Thoracic aorta (tissue), 2 donors: Measurements from ENCODE around the gene PROSER3. TPM values are rescaled to one million over a fixed set of nuclear protein-coding genes. Genes with fewer than 3 reads are reported as not detected.

Source experiments
- ATAC-seq: fragments of 150-250 bp; one replicate; pipeline ENCODE4 v1.8.0; 2017; ENCODE audit warnings: low read depth; ENCODE audit not compliant: insufficient number of reproducible peaks, low FRiP score
- DNase-seq: peaks from one replicate; pipeline ENCODE4 v3.0.0-alpha.2; 2020; ENCODE audit warnings: low spot score
- H3K27ac ChIP-seq, 2 donors: fragments of 200-600 bp; sonication (generic); 1 replicate in 1 of 2; 2 replicates in 1 of 2; pipeline ENCODE4 v1.5.1; 2016; ENCODE audit warnings: mild to moderate bottlenecking in 2 of 2, moderate library complexity in 2 of 2
- H3K27me3 ChIP-seq: fragments of 200-600 bp; sonication (generic); replicated peaks from 2 replicates; pipeline ENCODE4 v1.6.0; 2016; ENCODE audit warnings: mild to moderate bottlenecking; ENCODE audit not compliant: insufficient read depth
- H3K36me3 ChIP-seq: fragments of 200-600 bp; sonication (generic); one replicate; pipeline ENCODE4 v1.5.1; 2016
- H3K4me1 ChIP-seq, 2 donors: fragments of 200-600 bp; sonication (generic); 1 replicate in 1 of 2; 2 replicates in 1 of 2; pipeline versions ENCODE4 v1.5.1 to v1.6.0; 2016; ENCODE audit warnings: low read depth in 2 of 2, mild to moderate bottlenecking in 1 of 2; ENCODE audit not compliant: control insufficient read depth in 1 of 2
- H3K4me3 ChIP-seq: fragments of 200-600 bp; sonication (generic); 2 replicates; pipeline ENCODE4 v1.5.1; 2016; ENCODE audit warnings: mild to moderate bottlenecking
- H3K9me3 ChIP-seq: fragments of 200-600 bp; sonication (generic); 2 replicates; pipeline ENCODE4 v1.5.1; 2016
- total RNA-seq, 2 donors: library from RNA; depleted of rRNA; stranded (reverse); fragments of >200 nt; gene quantifications; one replicate each; pipeline versions ENCODE4 v1.1.0 to v1.2.3, GENCODE V29; 2016
- TF ChIP-seq, protein P1 (sequence below): fragments of 200-600 bp; sonication (generic); IDR thresholded peaks from one replicate; pipeline ENCODE4 v1.5.1; 2019; ENCODE audit warnings: antibody characterized with exemption

PROSER3 gene
- total RNA-seq, 2 donors from 2014 or later: 11.1 to 16.6 TPM

DNA sequence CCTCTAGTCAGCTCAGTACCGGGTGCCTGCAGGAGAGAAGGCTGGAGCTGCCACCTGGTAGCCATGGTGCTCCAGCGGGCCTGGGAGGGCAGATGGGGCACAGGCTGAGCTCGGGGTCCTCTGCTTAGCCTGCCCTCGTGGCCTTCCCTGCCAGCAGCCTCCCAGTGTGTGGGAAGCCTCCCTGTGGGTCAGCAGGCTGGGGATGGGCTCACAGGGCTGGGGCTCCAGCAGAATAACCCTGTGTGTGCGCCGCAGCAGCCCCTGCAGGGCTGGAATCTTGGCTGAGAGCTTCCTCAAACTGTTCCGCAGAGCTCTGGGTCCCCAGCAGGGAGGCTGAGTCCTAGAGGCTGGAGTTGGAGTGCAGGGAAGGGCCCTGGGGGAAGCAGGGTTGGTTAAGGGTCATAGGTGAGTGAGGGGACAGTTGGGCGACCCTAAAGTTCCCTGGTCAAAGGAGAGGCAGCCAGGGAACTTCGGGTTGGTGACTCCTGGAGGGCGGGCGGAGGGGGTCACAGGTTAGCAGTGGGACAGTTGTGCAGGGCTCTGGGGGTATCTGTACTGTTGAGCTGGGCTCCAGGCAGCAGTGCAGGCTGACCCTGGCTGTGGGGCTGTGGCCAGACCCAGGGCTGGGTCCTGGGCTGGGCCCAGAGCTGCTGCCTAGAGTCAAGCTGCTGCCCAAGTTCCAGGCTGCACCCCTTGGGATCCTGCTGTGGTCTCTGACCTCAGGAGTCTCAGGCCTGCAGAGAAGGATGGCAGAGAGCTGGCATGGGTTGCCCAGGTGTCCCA is 31.4 kb downstream of the PROSER3 start:
- TF ChIP-seq, protein P1, sequence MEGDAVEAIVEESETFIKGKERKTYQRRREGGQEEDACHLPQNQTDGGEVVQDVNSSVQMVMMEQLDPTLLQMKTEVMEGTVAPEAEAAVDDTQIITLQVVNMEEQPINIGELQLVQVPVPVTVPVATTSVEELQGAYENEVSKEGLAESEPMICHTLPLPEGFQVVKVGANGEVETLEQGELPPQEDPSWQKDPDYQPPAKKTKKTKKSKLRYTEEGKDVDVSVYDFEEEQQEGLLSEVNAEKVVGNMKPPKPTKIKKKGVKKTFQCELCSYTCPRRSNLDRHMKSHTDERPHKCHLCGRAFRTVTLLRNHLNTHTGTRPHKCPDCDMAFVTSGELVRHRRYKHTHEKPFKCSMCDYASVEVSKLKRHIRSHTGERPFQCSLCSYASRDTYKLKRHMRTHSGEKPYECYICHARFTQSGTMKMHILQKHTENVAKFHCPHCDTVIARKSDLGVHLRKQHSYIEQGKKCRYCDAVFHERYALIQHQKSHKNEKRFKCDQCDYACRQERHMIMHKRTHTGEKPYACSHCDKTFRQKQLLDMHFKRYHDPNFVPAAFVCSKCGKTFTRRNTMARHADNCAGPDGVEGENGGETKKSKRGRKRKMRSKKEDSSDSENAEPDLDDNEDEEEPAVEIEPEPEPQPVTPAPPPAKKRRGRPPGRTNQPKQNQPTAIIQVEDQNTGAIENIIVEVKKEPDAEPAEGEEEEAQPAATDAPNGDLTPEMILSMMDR: no peak

DNA sequence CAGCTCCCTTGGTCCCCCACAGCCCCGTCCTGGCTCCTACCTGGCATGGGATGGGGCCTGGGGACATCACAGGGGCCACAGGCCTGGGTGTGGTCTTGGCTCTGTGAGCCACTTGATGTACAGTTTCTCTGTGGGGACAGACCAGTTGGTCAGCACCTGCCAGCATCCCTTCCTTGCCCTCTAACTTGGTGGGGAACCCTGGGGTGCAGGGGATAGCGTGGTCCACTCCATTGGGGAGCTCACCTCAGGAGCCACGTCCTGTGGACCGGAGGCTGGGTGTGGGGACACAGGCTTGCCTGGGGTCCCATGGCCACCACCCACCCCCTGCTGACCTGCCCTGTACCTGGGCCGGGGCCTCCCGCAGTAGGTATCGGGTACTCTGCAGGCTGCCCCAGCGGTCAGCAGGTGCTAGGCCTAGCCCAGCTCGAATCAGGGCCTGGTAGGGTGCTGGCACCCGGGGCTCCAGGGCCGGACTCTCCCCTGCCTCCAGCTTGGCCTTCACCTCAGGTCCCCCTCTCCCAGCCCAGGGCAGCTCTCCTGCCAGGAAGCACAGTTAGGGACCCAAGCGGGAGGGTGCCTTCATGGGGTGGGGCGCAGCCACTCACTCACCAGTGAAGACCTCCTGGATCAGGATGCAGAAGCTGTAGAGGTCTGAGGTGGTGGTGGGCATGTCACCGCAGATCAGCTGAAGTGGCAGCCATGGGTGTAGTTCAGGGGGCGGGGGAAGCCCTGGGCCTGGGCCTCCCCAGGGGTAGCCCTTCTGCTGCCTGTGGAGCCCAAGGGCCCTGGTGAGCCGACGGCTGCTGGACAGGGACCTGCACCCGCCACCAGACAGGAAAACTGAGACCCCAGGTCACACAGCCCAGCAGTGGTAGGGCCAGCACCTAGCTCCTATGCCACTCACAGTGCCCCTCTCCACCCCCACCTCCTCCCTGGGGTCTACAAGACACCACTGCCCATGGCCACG is 32.3 kb downstream of the PROSER3 start:
- Histone ChIP-seq H3K27ac (no peak overlapping the region), H3K9me3 (no peaks in the 10 kb centered on the region), H3K4me3 (no peak overlapping the region), H3K27me3 (no peaks in the 10 kb centered on the region), H3K36me3 (peaks cover under 1% of the 10 kb centered on the region), H3K4me1 (no peaks in the 10 kb centered on the region)
- TF ChIP-seq, protein P1: no peak
- DNase-seq: no peak
- ATAC-seq: no peak

More for the DNA sequence above, 31.4 kb downstream of the PROSER3 start:
- Histone ChIP-seq H3K27ac (no peak overlapping the region), H3K27me3 (no peaks in the 10 kb centered on the region), H3K4me3 (no peak overlapping the region), H3K9me3 (no peaks in the 10 kb centered on the region), H3K4me1 (no peaks in the 10 kb centered on the region), H3K36me3 (peaks cover 8% of the 10 kb centered on the region)
- no peak for DNase-seq
- no peak for ATAC-seq

GRCh38 chr19:35790981-35791813 is 33.2 kb downstream of the PROSER3 start:
- no peaks in the 10 kb centered on the region for H3K27me3 ChIP-seq
- ATAC-seq (no peak), DNase-seq (no peak)
- no peak overlapping the region for H3K27ac ChIP-seq
- H3K9me3 ChIP-seq: no peaks in the 10 kb centered on the region
- TF ChIP-seq, protein P1: no peak
- H3K4me3 ChIP-seq: no peak overlapping the region
- H3K4me1 ChIP-seq: no peaks in the 10 kb centered on the region
- no peaks in the 10 kb centered on the region for H3K36me3 ChIP-seq

DNA sequence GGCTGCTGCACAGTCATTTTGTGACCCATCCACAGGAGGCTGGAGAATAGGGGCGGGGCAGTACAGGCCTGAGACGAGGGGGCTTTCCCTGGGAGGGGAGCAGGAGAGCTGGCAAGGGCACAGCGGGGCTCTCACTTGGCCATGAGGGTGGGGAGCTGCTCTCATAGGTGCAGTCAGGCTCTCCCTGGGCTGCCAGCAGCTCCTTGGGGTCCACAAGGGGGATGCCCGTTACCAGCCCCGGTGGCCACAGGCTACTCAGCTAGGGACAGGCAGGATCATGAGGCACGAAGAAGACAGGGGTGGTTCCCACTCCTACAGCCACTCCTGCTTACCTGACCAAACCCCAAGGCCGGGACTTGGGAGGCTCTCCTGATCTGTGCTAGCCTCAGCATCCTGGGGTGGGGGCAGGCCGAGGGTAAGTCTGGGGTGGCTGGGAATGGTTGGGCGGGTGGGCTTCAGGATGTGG is 33.9 kb downstream of the PROSER3 start:
- DNase-seq (no peak), ATAC-seq (no peak)
- Histone ChIP-seq H3K9me3 (no peaks in the 10 kb centered on the region), H3K36me3 (no peaks in the 10 kb centered on the region), H3K27me3 (peaks cover 2% of the 10 kb centered on the region), H3K4me1 (no peaks in the 10 kb centered on the region), H3K27ac (no peak overlapping the region), H3K4me3 (no peak overlapping the region)
- TF ChIP-seq, protein P1: no peak
